ENCODE data around the gene RTN1. TPM values are rescaled to one million over a fixed set of nuclear protein-coding genes. Genes with fewer than 3 reads are reported as not detected.
A peak's percentile ranks its signal among the peaks of the same experiment; 100 is the strongest.

RTN1 gene
- polyA plus RNA-seq (2012; ENCODE audit: insufficient read depth, insufficient read length) = 0.44 TPM

GRCh38 chr14:59870277-59871165, at the start of gene RTN1:
RTN1 (minus strand) TSS chr14:59870776; CDS start chr14:59870630, 146 bp downstream.
- peak within 1 kb of the TSS; percentile 47 for H3K4me3 ChIP-seq (ENCODE audit: low read length)
- no peak for DNase-seq (ENCODE audit: low read depth, low spot score)

GRCh38 chr14:59920378-59920683, 49.8 kb upstream of the RTN1 start:
- DNase-seq (ENCODE audit: low read depth, low spot score) = no peak
- H3K4me3 ChIP-seq (ENCODE audit: low read length) = no peak overlapping the region

GRCh38 chr14:59919570-59920377, 49.2 kb upstream of the RTN1 start, which contains the start of gene LRRC9:
LRRC9 (plus strand) TSS chr14:59920144.
- DNase-seq (ENCODE audit: low read depth, low spot score) = peak; percentile 83
- peak within 1 kb of the TSS; percentile 68 for H3K4me3 ChIP-seq (ENCODE audit: low read length)

- H3K4me3 ChIP-seq (ENCODE audit: low read length) = peak overlapping the region; percentile 68
- peak; percentile 68 for DNase-seq (ENCODE audit: low read depth, low spot score)
These were observed 48.4 kb upstream of the RTN1 start for GRCh38 chr14:59918824-59919569.

GRCh38 chr14:59913187-59913586, 42.6 kb upstream of the RTN1 start:
- H3K4me3 ChIP-seq (ENCODE audit: low read length) = no peak overlapping the region
- no peak for DNase-seq (ENCODE audit: low read depth, low spot score)

GRCh38 chr14:59912443-59912842, 41.9 kb upstream of the RTN1 start:
- H3K4me3 ChIP-seq (ENCODE audit: low read length) = no peak overlapping the region
- no peak for DNase-seq (ENCODE audit: low read depth, low spot score)

- no peak for DNase-seq (ENCODE audit: low read depth, low spot score)
- H3K4me3 ChIP-seq (ENCODE audit: low read length) = no peak overlapping the region
These were observed 34.6 kb upstream of the RTN1 start for GRCh38 chr14:59905188-59905587.

- H3K4me3 ChIP-seq (ENCODE audit: low read length) = no peak overlapping the region
These were observed 33.6 kb upstream of the RTN1 start for GRCh38 chr14:59904184-59904583.

GRCh38 chr14:59900556-59900955, 30.0 kb upstream of the RTN1 start:
- H3K4me3 ChIP-seq (ENCODE audit: low read length) = no peak overlapping the region
- no peak for DNase-seq (ENCODE audit: low read depth, low spot score)

More at GRCh38 chr14:59904184-59904583, 33.6 kb upstream of the RTN1 start:
- no peak for DNase-seq (ENCODE audit: low read depth, low spot score)

- no peak for DNase-seq (ENCODE audit: low read depth, low spot score)
- H3K4me3 ChIP-seq (ENCODE audit: low read length) = no peak overlapping the region
These were observed 27.3 kb upstream of the RTN1 start for GRCh38 chr14:59897757-59898383.

GRCh38 chr14:59895721-59896120, 25.1 kb upstream of the RTN1 start:
- no peak for DNase-seq (ENCODE audit: low read depth, low spot score)
- H3K4me3 ChIP-seq (ENCODE audit: low read length) = no peak overlapping the region

- no peak overlapping the region for H3K4me3 ChIP-seq (ENCODE audit: low read length)
- no peak for DNase-seq (ENCODE audit: low read depth, low spot score)
These were observed 20.1 kb upstream of the RTN1 start for GRCh38 chr14:59890676-59891075.

- no peak overlapping the region for H3K4me3 ChIP-seq (ENCODE audit: low read length)
- DNase-seq (ENCODE audit: low read depth, low spot score) = no peak
These were observed 12.4 kb upstream of the RTN1 start for GRCh38 chr14:59882957-59883356.

- no peak for DNase-seq (ENCODE audit: low read depth, low spot score)
- H3K4me3 ChIP-seq (ENCODE audit: low read length) = peak overlapping the region; percentile 47
These were observed 555 bp upstream of the RTN1 start for GRCh38 chr14:59871166-59871495.

GRCh38 chr14:59869381-59870255, 958 bp downstream of the RTN1 start:
- no peak for DNase-seq (ENCODE audit: low read depth, low spot score)
- H3K4me3 ChIP-seq (ENCODE audit: low read length) = no peak overlapping the region

GRCh38 chr14:59868021-59868420, 2.6 kb downstream of the RTN1 start:
- no peak for DNase-seq (ENCODE audit: low read depth, low spot score)
- H3K4me3 ChIP-seq (ENCODE audit: low read length) = no peak overlapping the region

- no peak for DNase-seq (ENCODE audit: low read depth, low spot score)
- H3K4me3 ChIP-seq (ENCODE audit: low read length) = no peak overlapping the region
These were observed 6.6 kb downstream of the RTN1 start for GRCh38 chr14:59863806-59864525.

- no peak overlapping the region for H3K4me3 ChIP-seq (ENCODE audit: low read length)
These were observed 13.2 kb downstream of the RTN1 start for GRCh38 chr14:59857328-59857727.

More at GRCh38 chr14:59857328-59857727, 13.2 kb downstream of the RTN1 start:
- no peak for DNase-seq (ENCODE audit: low read depth, low spot score)
